Gastroesophageal sphincter (tissue), 3 donors: ENCODE measurements around the gene TRERF1.

Source experiments
- EP300 ChIP-seq: sonication (generic); formaldehyde crosslinking; IDR thresholded peaks from one replicate; pipeline ENCODE4 v1.6.1; 2017; ENCODE audit warnings: antibody characterized with exemption, mild to moderate bottlenecking
- POLR2A ChIP-seq, 2 donors: fragments of 450-650 bp; IDR thresholded peaks; one replicate each; pipeline ENCODE4 v1.6.1; 2017; ENCODE audit warnings: antibody characterized with exemption in 2 of 2, mild to moderate bottlenecking in 2 of 2, moderate library complexity in 1 of 2
- TF ChIP-seq, protein P1 (sequence below), 4 experiments: fragments of 200-600 bp in 2 of 4; fragments of 450-650 bp in 2 of 4; sonication (generic) in 1 of 4; IDR thresholded peaks; one replicate each; pipeline ENCODE4 v1.5.1; 2017 to 2019; ENCODE audit warnings: antibody characterized with exemption in 4 of 4, mild to moderate bottlenecking in 2 of 4, moderate library complexity in 2 of 4

- TF ChIP-seq, protein P1, sequence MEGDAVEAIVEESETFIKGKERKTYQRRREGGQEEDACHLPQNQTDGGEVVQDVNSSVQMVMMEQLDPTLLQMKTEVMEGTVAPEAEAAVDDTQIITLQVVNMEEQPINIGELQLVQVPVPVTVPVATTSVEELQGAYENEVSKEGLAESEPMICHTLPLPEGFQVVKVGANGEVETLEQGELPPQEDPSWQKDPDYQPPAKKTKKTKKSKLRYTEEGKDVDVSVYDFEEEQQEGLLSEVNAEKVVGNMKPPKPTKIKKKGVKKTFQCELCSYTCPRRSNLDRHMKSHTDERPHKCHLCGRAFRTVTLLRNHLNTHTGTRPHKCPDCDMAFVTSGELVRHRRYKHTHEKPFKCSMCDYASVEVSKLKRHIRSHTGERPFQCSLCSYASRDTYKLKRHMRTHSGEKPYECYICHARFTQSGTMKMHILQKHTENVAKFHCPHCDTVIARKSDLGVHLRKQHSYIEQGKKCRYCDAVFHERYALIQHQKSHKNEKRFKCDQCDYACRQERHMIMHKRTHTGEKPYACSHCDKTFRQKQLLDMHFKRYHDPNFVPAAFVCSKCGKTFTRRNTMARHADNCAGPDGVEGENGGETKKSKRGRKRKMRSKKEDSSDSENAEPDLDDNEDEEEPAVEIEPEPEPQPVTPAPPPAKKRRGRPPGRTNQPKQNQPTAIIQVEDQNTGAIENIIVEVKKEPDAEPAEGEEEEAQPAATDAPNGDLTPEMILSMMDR (IDR thresholded peaks at IDR 0.05) = no peak
- TF ChIP-seq POLR2A (IDR thresholded peaks at IDR 0.05) (no peak), EP300 (no peak)
Observed at GRCh38 chr6:42411406-42411805, 40.3 kb downstream of the TRERF1 start.
